Measurements from ENCODE around the gene TMEM132D.
"Not testable (repeated sequence)": the region's sequence is repeated elsewhere in the genome, so short reads cannot be mapped to it uniquely, and the experiment has no call there.

TMEM132D gene

DNA sequence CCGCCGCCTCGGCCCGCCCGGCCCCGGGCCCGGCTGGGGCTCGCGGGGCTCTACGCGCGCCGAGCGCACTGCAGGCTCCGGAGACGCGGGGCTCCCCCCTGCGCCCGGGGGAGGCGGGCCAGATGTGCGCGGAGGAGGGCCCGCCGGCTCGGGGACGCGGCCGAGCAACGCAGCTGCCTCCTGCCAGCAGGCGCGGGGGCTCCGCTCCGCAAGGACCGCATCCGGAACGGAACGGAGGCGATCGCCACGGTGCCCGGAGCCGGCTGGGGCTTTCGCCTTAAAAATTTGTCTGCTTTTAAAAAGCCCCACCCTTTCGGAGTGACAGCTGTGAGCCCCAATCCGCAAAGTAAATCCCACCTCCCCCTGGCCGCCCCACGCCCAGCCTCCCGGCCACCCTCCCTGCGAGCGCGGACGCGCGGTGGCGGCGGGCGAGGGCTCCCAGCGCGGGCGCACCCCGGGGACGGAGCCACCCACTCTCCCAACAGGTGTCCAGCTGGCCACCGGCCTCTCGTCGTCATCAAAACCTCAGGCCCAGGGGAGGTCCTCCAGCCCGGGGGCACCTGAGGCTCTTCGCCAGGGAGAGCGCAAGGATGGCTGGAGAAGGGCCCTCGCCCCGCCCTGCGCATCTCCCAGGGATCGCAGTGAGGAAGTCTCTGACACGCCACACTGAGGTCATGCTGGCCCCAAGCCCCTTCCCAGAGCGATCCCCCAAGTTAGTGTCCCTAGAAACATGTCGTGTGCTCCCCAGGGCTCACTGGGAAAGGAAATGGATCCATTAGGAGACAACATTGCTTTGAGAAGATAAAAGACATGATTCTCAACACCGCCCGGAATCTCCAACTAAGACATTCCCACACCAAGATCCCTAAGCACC, at the start of gene TMEM132D:
TSS of gene TMEM132D (minus strand) at position 70 of the 874 bp plus-strand sequence.
- peak; percentile 79 for DNase-seq (ENCODE audit: low spot score)

- no peak for DNase-seq (ENCODE audit: low spot score)
Measured at GRCh38 chr12:129949651-129950050, 45.8 kb upstream of the TMEM132D start.

DNA sequence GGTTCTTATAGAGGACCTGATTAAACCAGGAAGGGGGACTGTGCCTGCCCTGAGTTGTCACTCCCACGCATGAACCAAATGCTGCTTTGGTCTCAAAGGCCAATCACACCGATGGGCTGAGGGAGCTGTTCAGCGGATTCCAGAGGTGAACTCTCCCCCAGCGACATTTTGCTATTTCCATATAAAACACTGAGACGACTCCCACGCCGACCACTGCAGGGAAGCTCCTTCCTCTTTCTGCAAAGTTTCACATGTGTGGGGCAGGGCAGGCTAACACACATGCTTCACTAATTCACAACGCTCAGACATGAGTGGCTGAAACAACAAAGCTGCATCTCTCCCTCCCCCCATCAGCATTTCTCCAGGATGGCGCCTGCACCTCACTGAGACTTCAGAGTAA, 37.8 kb upstream of the TMEM132D start:
- DNase-seq (ENCODE audit: low spot score), result no peak

DNA sequence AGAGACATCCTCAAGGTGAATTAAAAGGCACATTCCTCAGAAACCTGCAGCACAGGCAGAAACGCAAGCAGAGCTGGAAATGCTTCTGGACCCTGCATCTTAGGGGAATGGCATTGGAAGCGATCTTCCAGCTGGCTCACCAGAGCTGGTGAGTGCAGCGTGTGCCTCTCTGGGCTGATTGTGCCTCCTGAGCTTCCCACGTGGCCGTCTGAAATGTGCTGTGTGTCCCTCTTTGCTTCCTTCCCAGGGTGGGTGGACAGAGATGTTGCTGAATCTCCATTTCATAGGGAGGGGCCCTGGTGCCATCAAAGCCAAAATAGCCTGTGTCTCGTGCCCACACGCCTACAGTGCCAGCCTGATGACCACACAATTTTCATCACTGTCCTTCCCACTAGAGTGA, 34.3 kb upstream of the TMEM132D start:
- DNase-seq (ENCODE audit: low spot score), result no peak

DNA sequence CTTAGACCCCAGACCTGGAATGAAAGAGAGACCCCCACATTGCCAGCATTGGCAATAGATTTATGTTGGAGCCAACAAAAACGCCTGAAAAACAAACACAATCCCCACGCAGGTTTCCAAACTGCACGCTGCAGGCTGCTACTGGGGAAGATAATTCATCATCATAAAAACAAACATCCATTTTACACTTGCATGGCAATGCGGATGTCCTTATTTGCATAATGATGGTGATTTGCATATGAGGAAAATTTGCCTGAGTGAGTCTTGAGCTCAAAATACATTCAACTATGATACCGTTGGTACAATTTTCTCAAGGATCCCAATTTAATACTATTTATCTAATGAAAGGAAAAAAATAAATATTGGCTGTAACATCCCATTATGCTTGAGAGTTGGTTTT, 33.6 kb upstream of the TMEM132D start:
- DNase-seq (ENCODE audit: low spot score), result no peak

DNA sequence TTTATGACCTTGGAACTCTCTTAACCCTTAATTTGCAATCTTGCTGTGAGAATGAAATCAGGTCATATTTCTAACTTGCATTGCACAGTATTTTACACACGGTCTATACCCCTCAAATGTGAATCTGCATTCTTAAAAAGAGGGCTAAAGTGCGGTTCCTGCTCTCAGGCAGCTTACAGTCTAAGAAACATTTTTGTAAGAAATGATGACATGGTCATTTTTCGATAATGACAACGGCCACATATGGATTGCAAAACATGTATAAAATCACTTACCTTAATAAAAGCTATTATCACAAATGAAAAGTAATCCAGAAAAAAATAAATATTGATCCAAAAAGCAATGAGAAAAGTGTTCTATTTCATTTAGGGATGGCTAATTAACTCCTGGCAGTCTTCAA, 24.8 kb upstream of the TMEM132D start:
- no peak for DNase-seq (ENCODE audit: low spot score)

DNA sequence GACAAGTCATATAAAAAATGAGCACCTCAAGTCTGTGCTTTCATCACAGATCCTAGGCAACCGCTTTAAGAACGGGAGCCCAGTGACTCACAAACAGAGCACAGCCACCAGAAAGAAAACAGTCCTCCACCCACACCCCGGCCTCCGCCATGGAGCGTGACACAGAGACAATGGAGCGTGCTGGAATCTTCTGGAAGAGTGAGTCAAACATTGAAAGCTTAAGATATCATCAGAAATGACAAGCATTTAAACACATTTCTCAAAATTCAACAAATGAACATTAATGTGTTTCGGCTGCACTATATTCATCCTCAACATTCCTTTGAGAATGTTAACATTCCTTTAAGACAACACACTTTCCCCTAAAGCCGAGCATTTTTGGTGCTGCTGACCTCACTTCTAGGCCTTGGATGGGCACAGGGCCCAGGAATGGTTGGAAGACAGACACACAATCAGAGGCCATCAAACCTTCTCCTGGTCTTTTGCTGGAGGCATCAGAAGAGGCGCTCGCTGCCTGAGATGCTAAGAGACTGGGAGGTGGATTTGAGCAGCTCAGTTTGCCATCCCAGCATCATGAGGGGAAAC, 23.6 kb upstream of the TMEM132D start:
- no peak for DNase-seq (ENCODE audit: low spot score)

DNA sequence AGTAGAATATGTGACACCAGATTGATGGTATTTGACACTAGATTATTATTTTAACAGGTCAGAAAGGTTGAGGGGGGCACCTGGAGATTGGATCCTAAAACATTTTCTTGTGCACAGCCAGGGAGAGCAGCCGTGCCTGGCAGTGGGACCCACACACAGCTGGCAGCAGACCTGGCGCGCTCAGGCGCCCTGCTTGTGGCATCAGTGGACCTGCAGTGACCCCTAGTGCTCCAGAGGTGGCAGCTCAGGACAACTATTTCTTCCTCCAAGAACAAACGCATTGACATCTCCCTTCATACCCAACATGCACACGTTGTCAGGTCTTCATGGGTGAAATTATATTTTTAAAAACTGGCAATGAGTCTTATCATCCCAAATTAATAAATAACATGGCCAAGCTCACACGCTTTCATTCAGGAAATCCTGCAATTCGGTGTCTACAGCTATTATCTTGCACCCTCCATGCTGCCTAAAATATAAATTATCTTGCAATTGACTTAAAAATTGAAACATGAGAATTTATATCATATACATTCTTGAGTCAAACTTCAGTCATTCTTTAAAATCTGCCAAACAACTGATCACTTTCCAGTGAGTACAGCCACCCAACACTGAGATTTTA, 7.7 kb upstream of the TMEM132D start:
- peak; percentile 85 for DNase-seq (ENCODE audit: low spot score)

DNA sequence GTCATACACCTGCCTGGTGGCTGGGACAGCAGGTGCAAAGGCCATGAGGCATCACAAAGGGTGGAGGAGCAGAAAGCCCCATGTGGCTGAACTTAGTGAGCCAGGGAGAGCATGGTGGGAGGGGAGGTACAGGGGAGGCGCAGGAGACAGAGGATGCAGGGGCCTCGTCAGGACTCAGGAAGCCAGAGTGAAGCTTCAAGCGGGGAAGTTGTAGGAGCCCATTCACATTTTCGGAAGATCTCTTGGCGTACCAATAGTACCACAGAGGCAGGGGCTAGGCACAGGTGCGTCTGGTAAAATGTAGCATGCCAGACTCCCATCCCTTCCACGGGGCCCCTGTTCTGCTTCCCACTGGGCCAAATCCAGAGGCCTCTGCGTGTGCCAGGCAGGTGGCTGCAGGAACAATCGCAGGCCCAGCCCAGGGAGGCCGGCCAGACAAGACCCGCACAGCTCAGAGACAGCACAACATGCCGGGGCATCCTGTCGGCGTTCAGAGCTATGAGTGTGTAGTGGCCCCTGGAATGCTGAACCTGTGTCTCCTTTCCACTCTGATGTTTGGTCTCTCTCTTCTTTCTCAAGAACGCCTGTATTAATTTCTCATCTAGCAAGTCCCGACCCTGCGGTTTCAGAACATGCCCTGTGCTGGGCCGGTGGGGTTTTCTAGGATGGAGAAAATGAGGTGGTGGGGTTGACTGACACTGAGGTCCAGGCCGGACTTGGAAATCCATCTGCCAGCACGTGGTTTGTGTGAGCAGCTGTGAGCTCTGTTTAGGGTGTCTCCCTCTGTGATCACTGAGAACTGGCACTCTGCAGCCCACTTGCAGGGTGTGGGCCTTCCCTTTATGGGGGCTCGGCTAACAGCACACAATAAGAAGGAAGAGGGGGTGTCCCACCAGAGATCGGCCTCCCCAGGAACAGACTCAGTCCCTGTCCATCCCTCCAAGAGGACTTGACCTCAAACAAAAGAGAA, 5.5 kb upstream of the TMEM132D start:
- DNase-seq (ENCODE audit: low spot score), result no peak

- DNase-seq (ENCODE audit: low spot score), result peak; percentile 72
Measured at GRCh38 chr12:129903092-129903945, 506 bp downstream of the TMEM132D start.

- DNase-seq (ENCODE audit: low spot score), result no peak
Measured at GRCh38 chr12:129902371-129903091, 1.3 kb downstream of the TMEM132D start.

GRCh38 chr12:129901254-129901653, 2.6 kb downstream of the TMEM132D start:
- DNase-seq (ENCODE audit: low spot score), result no peak

GRCh38 chr12:129900306-129900705, 3.5 kb downstream of the TMEM132D start:
- DNase-seq (ENCODE audit: low spot score), result no peak

- DNase-seq (ENCODE audit: low spot score), result not testable (repeated sequence)
Measured at GRCh38 chr12:129899045-129899444, 4.8 kb downstream of the TMEM132D start.

DNA sequence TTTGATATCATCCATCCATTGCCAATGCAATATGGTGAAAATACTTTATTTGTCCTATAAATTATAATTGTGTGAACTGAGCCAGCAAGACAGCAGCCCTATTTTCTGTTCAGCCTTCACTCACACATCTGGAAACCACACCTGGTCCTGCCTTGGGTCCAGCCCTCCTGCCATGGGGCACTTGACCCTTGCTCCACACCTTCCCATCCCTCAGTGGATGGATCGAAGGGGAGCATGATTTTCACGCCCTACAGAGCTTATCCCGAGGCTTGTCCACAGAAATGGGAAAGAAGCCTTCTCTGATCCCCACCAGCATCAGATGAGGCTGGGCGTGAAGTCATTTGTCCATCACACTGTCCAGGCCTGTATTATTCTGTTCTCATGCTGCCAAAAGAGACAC, 10.1 kb downstream of the TMEM132D start:
- DNase-seq (ENCODE audit: low spot score), result no peak

- no peak for DNase-seq (ENCODE audit: low spot score)
Measured at GRCh38 chr12:129887101-129887500, 16.7 kb downstream of the TMEM132D start.

- DNase-seq (ENCODE audit: low spot score), result no peak
Measured at GRCh38 chr12:129886541-129886940, 17.3 kb downstream of the TMEM132D start.

DNA sequence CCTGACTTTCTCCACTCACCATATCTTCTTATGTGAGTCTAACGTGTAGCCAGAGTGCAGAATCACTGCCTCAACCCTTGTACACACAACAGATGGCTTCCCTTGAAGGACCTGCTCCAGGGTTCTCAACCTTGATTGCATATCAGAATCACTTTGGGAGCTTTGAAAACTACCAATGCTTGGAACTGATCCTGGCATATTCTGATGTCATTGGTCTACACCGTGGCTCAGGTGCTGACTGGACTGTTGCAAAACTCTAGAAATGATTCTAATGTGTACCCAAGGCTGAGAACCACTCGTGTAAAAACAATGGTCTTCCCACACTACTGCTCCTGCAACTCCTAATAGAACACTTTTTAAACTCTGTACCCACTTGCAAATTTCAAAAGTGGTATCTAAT, 18.5 kb downstream of the TMEM132D start:
- no peak for DNase-seq (ENCODE audit: low spot score)

DNA sequence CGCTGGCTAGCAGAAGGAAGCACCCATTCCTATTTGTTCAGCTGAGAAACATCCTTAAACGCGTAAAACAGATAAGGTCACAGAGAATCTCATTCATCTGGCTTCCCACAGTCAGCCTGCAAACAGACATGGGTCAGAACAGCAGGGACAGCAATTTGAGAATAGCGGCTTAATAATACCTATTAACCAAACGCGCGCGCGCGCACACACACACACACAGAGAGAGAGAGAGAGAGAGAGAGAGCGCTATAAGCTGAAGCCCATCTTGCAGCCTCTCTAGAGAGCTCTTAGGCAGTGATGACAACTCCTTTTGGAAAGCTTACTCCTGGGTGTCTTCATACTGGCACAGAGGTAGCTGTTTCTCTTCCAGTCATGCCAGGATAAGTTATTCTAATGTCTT, 26.4 kb downstream of the TMEM132D start:
- DNase-seq (ENCODE audit: low spot score), result no peak

- no peak for DNase-seq (ENCODE audit: low spot score)
Measured at GRCh38 chr12:129873833-129874208, 30.0 kb downstream of the TMEM132D start.
